Transverse colon (tissue), 4 donors: ENCODE measurements around the gene APBB1IP. TPM values are rescaled to one million over a fixed set of nuclear protein-coding genes. Genes with fewer than 3 reads are reported as not detected.

Experiments
- DNase-seq: peaks from one replicate; pipeline ENCODE4 v3.0.0-alpha.2; 2019
- H3K27ac ChIP-seq, 4 donors: fragments of 200-600 bp; sonication (generic); 2 replicates each; pipeline ENCODE4 v1.5.1; 2016 to 2018; ENCODE audit warnings: inconsistent platforms in 4 of 4
- H3K27me3 ChIP-seq: fragments of 200-600 bp; sonication (generic); 2 replicates; pipeline ENCODE4 v1.5.1; 2017; ENCODE audit warnings: inconsistent platforms
- H3K36me3 ChIP-seq, 4 donors: fragments of 200-600 bp; sonication (generic); 2 replicates each; pipeline ENCODE4 v1.5.1; 2017 to 2019; ENCODE audit warnings: inconsistent platforms in 4 of 4
- H3K4me1 ChIP-seq, 4 donors: fragments of 200-600 bp; sonication (generic); 2 replicates each; pipeline ENCODE4 v1.5.1; 2017 to 2020; ENCODE audit warnings: inconsistent platforms in 4 of 4
- H3K4me3 ChIP-seq, 4 donors: fragments of 200-600 bp; sonication (generic); 1 replicate in 1 of 4; 2 replicates in 3 of 4; pipeline versions ENCODE4 v1.5.1 to v1.6.1; 2017 to 2019; ENCODE audit warnings: inconsistent platforms in 4 of 4
- H3K9me3 ChIP-seq, 2 donors: fragments of 200-600 bp; sonication (generic); 2 replicates each; pipeline ENCODE4 v1.5.1; 2017 to 2019; ENCODE audit warnings: inconsistent platforms in 2 of 2
- CTCF ChIP-seq, 5 experiments: fragments of 200-600 bp in 3 of 5; fragments of 450-650 bp in 2 of 5; sonication (generic) in 3 of 5; IDR thresholded peaks; 1 replicate in 2 of 5; 2 replicates in 3 of 5; pipeline ENCODE4 v1.5.1; 2016 to 2017; ENCODE audit warnings: antibody characterized with exemption in 5 of 5, inconsistent platforms in 3 of 5, mild to moderate bottlenecking in 2 of 5, moderate library complexity in 1 of 5
- EP300 ChIP-seq: sonication (generic); formaldehyde crosslinking; IDR thresholded peaks from one replicate; pipeline ENCODE4 v1.6.1; 2017; ENCODE audit warnings: antibody characterized with exemption, low read depth
- POLR2A ChIP-seq: fragments of 450-650 bp; IDR thresholded peaks from one replicate; pipeline ENCODE4 v1.6.1; 2016; ENCODE audit warnings: antibody characterized with exemption, mild to moderate bottlenecking, moderate library complexity
- POLR2AphosphoS5 ChIP-seq, 3 donors: sonication (generic); formaldehyde crosslinking; IDR thresholded peaks; one replicate each; pipeline ENCODE4 v1.6.1; 2016; ENCODE audit warnings: antibody characterized with exemption in 3 of 3
- whole genome bisulfite sequencing, 2 donors: methylation state at CpG; one replicate each; pipeline ENCODE4 v1.1.5; 2018; ENCODE audit warnings: low coverage in 1 of 2; 5-methylcytosine and 5-hydroxymethylcytosine counted together
- in situ Hi-C, 4 donors: fragments of 200-750 bp; cut with MboI; loops; one replicate each; pipeline versions ENCODE4 v1.15.0 to v1.15.1; 2017; ENCODE audit warnings: low sequenced_read_pairs in 3 of 4, low pct_ligation_motif_present in 1 of 4, low pct_unique_long_range_greater_than_20kb in 1 of 4
- intact Hi-C: fragments of 100-400 bp; cut with DNase I; formaldehyde crosslinking; loops from one replicate; pipeline ENCODE4 v1.15.1; 2023; ENCODE audit warnings: low total_unique reads
- total RNA-seq, 4 donors: library from RNA; depleted of rRNA; stranded (reverse); fragments of >200 nt; gene quantifications; one replicate each; pipeline ENCODE4 v1.1.0, GENCODE V29; 2016

The APBB1IP gene
- total RNA-seq, 4 donors from 2014 or later, result 2.5 to 7.6 (median 6.4) TPM; not detected in 1

DNA sequence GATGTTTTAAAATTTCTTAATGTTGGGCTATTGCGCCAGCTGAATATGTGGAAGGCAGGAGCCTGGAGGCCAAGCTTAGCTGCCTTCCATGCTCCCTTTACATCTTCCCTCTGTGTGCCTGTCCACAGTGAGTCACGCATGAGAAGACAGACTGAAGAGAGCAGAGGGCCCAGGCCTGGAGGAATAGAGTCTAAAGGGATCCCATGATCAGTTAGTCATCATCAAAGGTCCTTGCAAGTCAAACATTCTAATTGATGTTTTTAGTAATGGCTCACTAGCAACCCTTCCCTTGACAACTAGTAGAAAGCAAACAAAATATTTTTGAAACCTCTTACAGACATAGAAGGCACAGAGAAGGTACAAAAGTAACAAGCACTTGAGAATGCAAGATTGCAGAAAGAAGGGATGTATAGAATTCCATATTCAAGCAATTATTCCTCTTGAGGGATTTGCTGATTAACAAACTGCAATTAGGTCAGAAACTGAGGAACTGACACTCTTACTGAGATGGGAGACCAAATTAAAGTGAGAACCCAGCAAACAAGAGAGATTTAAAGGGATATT lies 30.7 kb upstream of the APBB1IP start:
- Histone ChIP-seq H3K36me3 (no peaks in the 10 kb centered on the region), H3K27ac (no peak overlapping the region), H3K4me3 (no peak overlapping the region), H3K27me3 (no peaks in the 10 kb centered on the region), H3K9me3 (no peaks in the 10 kb centered on the region), H3K4me1 (no peaks in the 10 kb centered on the region)
- intact Hi-C loops, result no loop called here
- in situ Hi-C loops, result no loop called here
- TF ChIP-seq POLR2A, result no peak
- no peak for TF ChIP-seq EP300
- no peak for TF ChIP-seq POLR2AphosphoS5 (IDR thresholded peaks at IDR 0.05)
- no peak for TF ChIP-seq CTCF (IDR thresholded peaks at IDR 0.05)
- no peak for DNase-seq
- WGBS, 2 donors, result 72 to 73% methylated on average over 2 of the region's 2 CpGs

- in situ Hi-C loops (no loop called here), intact Hi-C loops (no loop called here)
- H3K4me3 ChIP-seq, result no peak overlapping the region
- no peak for DNase-seq
- H3K4me1 ChIP-seq, result no peaks in the 10 kb centered on the region
- H3K9me3 ChIP-seq, result no peaks in the 10 kb centered on the region
- TF ChIP-seq POLR2A (no peak), POLR2AphosphoS5 (IDR thresholded peaks at IDR 0.05) (no peak), EP300 (no peak), CTCF (IDR thresholded peaks at IDR 0.05) (no peak)
- no peaks in the 10 kb centered on the region for H3K27me3 ChIP-seq
- H3K36me3 ChIP-seq, result no peaks in the 10 kb centered on the region
- no peak overlapping the region for H3K27ac ChIP-seq
- 59 to 61% methylated on average over 2 to 5 of the region's 5 CpGs for WGBS, 2 donors
Measured at GRCh38 chr10:26408858-26409494, 29.2 kb upstream of the APBB1IP start.

DNA sequence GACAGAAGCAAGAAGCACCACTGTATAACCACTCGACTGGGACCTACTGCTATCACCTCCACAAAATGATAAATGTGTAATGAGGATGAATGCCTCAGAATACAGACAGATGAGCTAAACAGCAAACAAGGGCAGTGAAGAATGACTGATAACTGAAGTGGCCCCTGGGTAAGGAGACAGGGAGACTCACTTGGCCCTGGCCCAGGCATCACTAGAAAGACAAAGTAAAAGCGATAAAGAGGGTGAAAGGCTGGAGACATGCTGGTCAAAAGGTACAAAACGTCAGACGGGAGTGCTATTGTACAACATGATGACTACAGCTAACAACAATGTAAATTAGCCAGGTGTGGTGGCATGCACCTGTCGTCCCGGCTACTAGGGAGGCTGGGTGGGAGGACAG lies 27.8 kb upstream of the APBB1IP start:
- Histone ChIP-seq H3K4me3 (no peak overlapping the region), H3K36me3 (no peaks in the 10 kb centered on the region), H3K27ac (no peak overlapping the region), H3K4me1 (no peaks in the 10 kb centered on the region), H3K9me3 (no peaks in the 10 kb centered on the region), H3K27me3 (no peaks in the 10 kb centered on the region)
- TF ChIP-seq POLR2A (no peak), CTCF (IDR thresholded peaks at IDR 0.05) (no peak), POLR2AphosphoS5 (IDR thresholded peaks at IDR 0.05) (no peak), EP300 (no peak)
- in situ Hi-C loops, result no loop called here
- 63 to 74% methylated on average over 6 of the region's 6 CpGs for WGBS, 2 donors
- intact Hi-C loops, result no loop called here
- no peak for DNase-seq

- in situ Hi-C loops (no loop called here), intact Hi-C loops (no loop called here)
- TF ChIP-seq POLR2AphosphoS5 (IDR thresholded peaks at IDR 0.05) (no peak), EP300 (no peak), POLR2A (no peak)
- DNase-seq, result no peak
- H3K27ac ChIP-seq, result no peak overlapping the region
- H3K4me3 ChIP-seq, result no peak overlapping the region
- H3K9me3 ChIP-seq, result no peaks in the 10 kb centered on the region
- no peaks in the 10 kb centered on the region for H3K27me3 ChIP-seq
- WGBS, 2 donors, result 20 to 39% methylated on average over 1 of the region's 1 CpG
- no peaks in the 10 kb centered on the region for H3K36me3 ChIP-seq
- H3K4me1 ChIP-seq, result no peaks in the 10 kb centered on the region
Measured at GRCh38 chr10:26412932-26413331, 25.2 kb upstream of the APBB1IP start.
